HG02623 (cell line): ENCODE results near the gene HSPA1A.
"Not testable (repeated sequence)": the region's sequence is repeated elsewhere in the genome, so short reads cannot be mapped to it uniquely, and the experiment has no call there.

ENCODE experiments used
- ATAC-seq: cut with Tn5 transposase; IDR thresholded peaks from one replicate; pipeline ENCODE4 v1.9.1; 2021; ENCODE audit warnings: moderate library complexity; ENCODE audit not compliant: unreplicated experiment

HSPA1A gene

DNA sequence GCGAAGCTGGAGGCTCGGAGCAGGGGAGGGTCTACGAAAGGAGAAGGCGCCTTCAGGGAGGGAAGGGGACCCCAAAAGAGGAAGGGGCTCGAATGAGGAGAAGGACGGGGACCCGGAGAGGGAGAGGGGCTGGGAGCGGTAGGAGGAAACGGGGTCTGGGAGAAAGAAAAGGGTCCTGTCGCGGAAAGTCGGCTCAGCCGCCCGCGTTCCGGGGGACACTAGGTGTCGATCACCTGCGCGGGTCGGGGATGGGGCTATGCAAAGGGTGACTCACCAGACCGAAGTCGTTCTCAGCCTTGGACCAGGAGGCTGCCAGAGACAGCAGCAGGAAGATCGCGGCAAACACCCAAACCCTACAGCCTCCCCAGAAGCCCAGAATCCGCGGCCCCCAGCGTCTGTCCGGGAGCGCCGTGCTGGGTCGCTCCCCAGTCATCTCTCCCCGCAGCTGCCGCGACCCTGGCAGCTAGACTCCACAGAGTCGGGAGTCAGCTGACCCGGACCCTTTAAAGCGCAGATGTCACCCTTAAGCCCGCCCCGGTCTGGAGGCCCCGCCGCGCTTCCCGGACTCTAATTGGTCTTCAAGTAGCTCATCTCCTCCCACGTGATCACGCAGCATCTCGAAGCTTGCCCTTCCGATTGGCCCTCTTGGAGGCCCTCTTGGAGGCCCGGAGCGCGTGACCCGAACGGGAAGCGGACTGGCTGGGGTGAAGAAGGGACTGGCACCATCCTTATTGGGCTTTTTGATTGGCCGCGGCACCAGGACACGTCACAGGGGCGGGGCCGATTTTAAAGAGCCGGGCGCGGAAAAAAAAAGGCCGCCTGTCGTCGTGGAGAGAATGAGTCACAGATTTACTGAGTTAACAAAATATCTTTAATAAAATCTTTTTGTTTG, 47.2 kb downstream of the HSPA1A start, which contains the start of gene NEU1:
Gene NEU1, minus strand, starts transcription at position 478 of the 892 bp plus-strand sequence. Its CDS starts 45 bp downstream, at position 433.
- peak; percentile 88 for ATAC-seq

DNA sequence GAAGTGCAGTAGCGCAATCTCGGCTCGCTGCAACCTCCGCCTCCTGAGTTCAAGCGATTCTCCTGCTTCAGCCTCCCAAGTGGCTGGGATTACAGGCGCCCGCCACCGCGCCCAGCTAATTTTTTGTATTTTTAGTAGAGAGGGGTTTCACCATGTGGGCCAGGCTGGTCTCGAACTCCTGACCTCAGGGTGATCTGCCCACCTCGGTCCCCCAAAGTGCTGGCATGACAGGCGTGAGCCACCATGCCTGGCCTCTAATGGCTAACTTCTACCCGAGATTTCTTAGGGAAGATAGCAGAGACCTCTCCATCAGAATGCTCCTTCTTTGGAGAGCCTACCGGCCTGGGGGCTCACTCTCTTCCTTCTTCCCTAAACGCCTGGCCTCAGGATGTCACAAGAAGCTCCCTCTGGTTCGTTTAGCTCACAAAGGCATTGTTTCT, 48.8 kb downstream of the HSPA1A start:
- not testable (repeated sequence) for ATAC-seq

- ATAC-seq: no peak
Observed at GRCh38 chr6:31864818-31865204, 49.5 kb downstream of the HSPA1A start.

GRCh38 chr6:31865205-31866118, 50.1 kb downstream of the HSPA1A start:
- no peak for ATAC-seq
